ENCODE results near the gene CACNA1C.

DNA sequence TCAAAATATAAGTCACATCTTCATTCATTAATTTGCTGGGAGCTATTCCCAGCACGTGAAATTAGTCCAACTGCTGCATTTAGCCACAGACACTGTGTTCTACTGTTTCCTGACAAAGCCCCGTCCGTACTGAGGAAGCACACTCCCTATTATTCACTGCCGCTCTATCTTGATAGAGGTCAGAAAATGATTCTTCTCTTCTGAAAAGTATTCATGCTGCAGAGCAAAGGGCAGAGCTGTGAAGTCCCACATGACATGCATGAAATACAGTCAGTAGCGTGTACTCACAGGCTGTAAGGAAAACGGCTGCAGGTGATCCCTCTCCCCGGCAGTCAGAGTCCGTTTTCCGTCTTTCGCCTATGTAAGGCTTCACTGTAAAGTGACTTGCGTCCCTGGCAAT lies 439.4 kb downstream of the CACNA1C start:
- TF ChIP-seq, protein P1, sequence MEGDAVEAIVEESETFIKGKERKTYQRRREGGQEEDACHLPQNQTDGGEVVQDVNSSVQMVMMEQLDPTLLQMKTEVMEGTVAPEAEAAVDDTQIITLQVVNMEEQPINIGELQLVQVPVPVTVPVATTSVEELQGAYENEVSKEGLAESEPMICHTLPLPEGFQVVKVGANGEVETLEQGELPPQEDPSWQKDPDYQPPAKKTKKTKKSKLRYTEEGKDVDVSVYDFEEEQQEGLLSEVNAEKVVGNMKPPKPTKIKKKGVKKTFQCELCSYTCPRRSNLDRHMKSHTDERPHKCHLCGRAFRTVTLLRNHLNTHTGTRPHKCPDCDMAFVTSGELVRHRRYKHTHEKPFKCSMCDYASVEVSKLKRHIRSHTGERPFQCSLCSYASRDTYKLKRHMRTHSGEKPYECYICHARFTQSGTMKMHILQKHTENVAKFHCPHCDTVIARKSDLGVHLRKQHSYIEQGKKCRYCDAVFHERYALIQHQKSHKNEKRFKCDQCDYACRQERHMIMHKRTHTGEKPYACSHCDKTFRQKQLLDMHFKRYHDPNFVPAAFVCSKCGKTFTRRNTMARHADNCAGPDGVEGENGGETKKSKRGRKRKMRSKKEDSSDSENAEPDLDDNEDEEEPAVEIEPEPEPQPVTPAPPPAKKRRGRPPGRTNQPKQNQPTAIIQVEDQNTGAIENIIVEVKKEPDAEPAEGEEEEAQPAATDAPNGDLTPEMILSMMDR (IDR thresholded peaks at IDR 0.05; ENCODE audit: low read depth, low read length, poor library complexity, severe bottlenecking): no peak
- no peak for TF ChIP-seq EZH2phosphoT487 (IDR thresholded peaks at IDR 0.05; ENCODE audit: borderline replicate concordance, low read length)

Measured in DOHH2 (cell line).